Measurements from ENCODE around the gene FLYWCH2.
"Not testable (repeated sequence)": the region's sequence is repeated elsewhere in the genome, so short reads cannot be mapped to it uniquely, and the experiment has no call there.

The FLYWCH2 gene

DNA sequence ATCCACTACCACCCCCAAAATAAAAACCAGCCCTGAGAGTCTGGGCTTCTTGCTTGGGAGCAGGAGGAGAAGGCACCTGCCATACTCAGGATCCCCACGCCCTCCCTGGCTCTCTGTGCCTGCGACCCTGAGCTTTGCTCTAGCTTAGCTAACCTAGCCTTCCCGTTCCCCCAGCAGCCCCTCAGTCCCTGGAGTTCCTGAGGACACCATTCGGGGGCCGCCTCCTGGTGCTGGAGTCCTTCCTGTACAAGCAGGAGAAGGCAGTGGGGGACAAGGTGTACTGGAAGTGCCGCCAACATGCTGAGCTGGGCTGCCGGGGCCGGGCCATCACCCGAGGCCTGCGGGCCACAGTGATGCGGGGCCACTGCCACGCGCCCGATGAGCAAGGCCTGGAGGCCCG is 47.2 kb downstream of the FLYWCH2 start:
- DNase-seq: no peak
- Histone ChIP-seq H3K4me1 (ENCODE audit: control insufficient read depth in 1 of 2, insufficient read depth in 2 of 2, low read length in 2 of 2) (peaks cover under 1 to 3% of the 10 kb centered on the region in 2 experiments), H2BK120ac (ENCODE audit: insufficient read depth, low read length, poor library complexity) (no peak overlapping the region), H2BK12ac (ENCODE audit: low read length) (no peak overlapping the region), H4K91ac (ENCODE audit: low read depth, low read length) (no peak overlapping the region), H3K23ac (ENCODE audit: low read length) (no peak overlapping the region), H3K27me3 (ENCODE audit: insufficient read depth, low read length) (no peaks in the 10 kb centered on the region), H2AFZ (ENCODE audit: insufficient read depth, low read length, poor library complexity) (no peak overlapping the region), H3K9ac (ENCODE audit: low read length) (no peak overlapping the region), H3K4me2 (ENCODE audit: low read length) (no peak overlapping the region), H3K4ac (ENCODE audit: low read depth, low read length) (no peak overlapping the region), H3K27ac (ENCODE audit: low read depth, low read length) (no peak overlapping the region), H2AK5ac (ENCODE audit: low read length) (no peak overlapping the region), H3K18ac (ENCODE audit: low read length) (no peak overlapping the region), H3K9me3 (ENCODE audit: insufficient read depth, low read depth, low read length) (peaks cover 2% of the 10 kb centered on the region), H2BK5ac (ENCODE audit: low read depth, low read length, poor library complexity) (no peak overlapping the region), H3K79me1 (ENCODE audit: low read length) (no peaks in the 10 kb centered on the region), H4K8ac (ENCODE audit: low read depth, low read length) (no peak overlapping the region), H3K4me3 (ENCODE audit: low read depth, low read length) (no peak overlapping the region), H3K36me3 (ENCODE audit: control insufficient read depth in 1 of 2, insufficient read depth in 2 of 2, low read length in 2 of 2) (peaks cover 25 to 29% of the 10 kb centered on the region in 2 experiments), H3K79me2 (ENCODE audit: control insufficient read depth, insufficient read depth, low read length, poor library complexity) (no peaks in the 10 kb centered on the region), H4K12ac (ENCODE audit: low read depth, low read length) (no peak overlapping the region), H3K14ac (ENCODE audit: low read length) (no peak overlapping the region)
- no CpG with 5 or more reads among the region's 15 CpGs for WGBS (ENCODE audit: extremely low coverage, insufficient coverage, insufficient read length)

DNA sequence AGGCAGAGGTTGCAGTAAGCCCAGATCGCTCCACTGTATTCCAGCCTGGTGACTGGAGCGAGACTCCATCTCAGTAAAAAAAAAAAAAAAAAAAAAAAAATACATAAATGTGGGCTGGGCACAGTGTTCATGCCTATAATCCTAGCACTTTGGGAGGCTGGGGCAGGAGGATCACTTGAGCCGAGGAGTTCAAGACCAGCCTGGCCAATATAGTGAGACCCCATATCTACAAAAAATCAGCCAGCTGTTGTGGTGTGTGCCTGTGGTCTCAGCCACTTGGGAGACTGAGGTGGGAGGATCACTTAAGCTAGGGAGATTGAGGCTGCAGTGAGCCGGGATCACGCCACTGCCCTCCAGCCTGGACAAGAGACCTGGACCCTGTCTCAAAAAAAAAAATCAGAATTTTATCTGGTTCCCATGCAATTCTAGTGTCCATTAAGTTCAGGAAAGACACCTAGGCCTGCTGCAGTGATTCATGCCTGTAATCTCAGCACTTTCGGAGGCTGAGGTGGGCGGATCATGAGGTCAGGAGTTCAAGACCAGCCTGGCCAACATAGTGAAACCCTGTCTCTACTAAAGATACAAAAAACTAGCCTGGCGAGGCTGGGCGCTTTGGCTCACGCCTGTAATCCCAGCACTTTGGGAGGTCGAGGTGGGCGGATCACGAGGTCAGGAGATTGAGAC is 48.4 kb downstream of the FLYWCH2 start:
- H3K27me3 ChIP-seq (ENCODE audit: insufficient read depth, low read length); H4K12ac ChIP-seq (ENCODE audit: low read depth, low read length); H4K91ac ChIP-seq (ENCODE audit: low read depth, low read length); H3K9ac ChIP-seq (ENCODE audit: low read length); H3K4me1 ChIP-seq (ENCODE audit: control insufficient read depth in 1 of 2, insufficient read depth in 2 of 2, low read length in 2 of 2); H3K4me2 ChIP-seq (ENCODE audit: low read length); H3K79me2 ChIP-seq (ENCODE audit: control insufficient read depth, insufficient read depth, low read length, poor library complexity); H3K4ac ChIP-seq (ENCODE audit: low read depth, low read length); H3K14ac ChIP-seq (ENCODE audit: low read length); H3K18ac ChIP-seq (ENCODE audit: low read length); H3K23ac ChIP-seq (ENCODE audit: low read length); H2BK5ac ChIP-seq (ENCODE audit: low read depth, low read length, poor library complexity); H3K4me3 ChIP-seq (ENCODE audit: low read depth, low read length); DNase-seq; H2AK5ac ChIP-seq (ENCODE audit: low read length); H2AFZ ChIP-seq (ENCODE audit: insufficient read depth, low read length, poor library complexity); H3K9me3 ChIP-seq (ENCODE audit: insufficient read depth, low read depth, low read length); H4K8ac ChIP-seq (ENCODE audit: low read depth, low read length); H3K79me1 ChIP-seq (ENCODE audit: low read length); H3K27ac ChIP-seq (ENCODE audit: low read depth, low read length); H2BK12ac ChIP-seq (ENCODE audit: low read length); H2BK120ac ChIP-seq (ENCODE audit: insufficient read depth, low read length, poor library complexity): not testable (repeated sequence)
- peaks cover 27 to 35% of the 10 kb centered on the region in 2 experiments for H3K36me3 ChIP-seq (ENCODE audit: control insufficient read depth in 1 of 2, insufficient read depth in 2 of 2, low read length in 2 of 2)
- no CpG with 5 or more reads among the region's 13 CpGs for WGBS (ENCODE audit: extremely low coverage, insufficient coverage, insufficient read length)

DNA sequence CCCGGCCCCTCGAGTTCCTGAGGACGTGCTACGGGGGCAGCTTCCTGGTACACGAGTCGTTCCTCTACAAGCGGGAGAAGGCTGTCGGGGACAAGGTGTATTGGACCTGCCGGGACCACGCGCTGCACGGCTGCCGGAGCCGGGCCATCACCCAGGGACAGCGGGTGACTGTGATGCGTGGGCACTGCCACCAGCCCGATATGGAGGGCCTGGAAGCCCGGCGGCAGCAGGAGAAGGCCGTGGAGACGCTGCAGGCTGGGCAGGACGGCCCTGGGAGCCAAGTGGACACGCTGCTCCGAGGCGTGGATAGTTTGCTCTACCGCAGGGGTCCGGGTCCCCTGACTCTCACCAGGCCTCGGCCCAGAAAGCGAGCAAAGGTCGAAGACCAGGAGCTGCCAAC is 50.1 kb downstream of the FLYWCH2 start:
- Histone ChIP-seq H2BK5ac (ENCODE audit: low read depth, low read length, poor library complexity) (no peak overlapping the region), H2AK5ac (ENCODE audit: low read length) (no peak overlapping the region), H3K23ac (ENCODE audit: low read length) (no peak overlapping the region), H3K4me2 (ENCODE audit: low read length) (no peak overlapping the region), H3K36me3 (ENCODE audit: control insufficient read depth in 1 of 2, insufficient read depth in 2 of 2, low read length in 2 of 2) (peaks cover 41 to 52% of the 10 kb centered on the region in 2 experiments), H3K14ac (ENCODE audit: low read length) (no peak overlapping the region), H3K4ac (ENCODE audit: low read depth, low read length) (no peak overlapping the region), H3K9me3 (ENCODE audit: insufficient read depth, low read depth, low read length) (no peaks in the 10 kb centered on the region), H4K8ac (ENCODE audit: low read depth, low read length) (no peak overlapping the region), H3K27me3 (ENCODE audit: insufficient read depth, low read length) (no peaks in the 10 kb centered on the region), H2BK12ac (ENCODE audit: low read length) (no peak overlapping the region), H3K9ac (ENCODE audit: low read length) (no peak overlapping the region), H3K4me3 (ENCODE audit: low read depth, low read length) (no peak overlapping the region), H3K79me2 (ENCODE audit: control insufficient read depth, insufficient read depth, low read length, poor library complexity) (no peaks in the 10 kb centered on the region), H3K18ac (ENCODE audit: low read length) (no peak overlapping the region), H2AFZ (ENCODE audit: insufficient read depth, low read length, poor library complexity) (no peak overlapping the region), H4K12ac (ENCODE audit: low read depth, low read length) (no peak overlapping the region), H2BK120ac (ENCODE audit: insufficient read depth, low read length, poor library complexity) (no peak overlapping the region), H3K4me1 (ENCODE audit: control insufficient read depth in 1 of 2, insufficient read depth in 2 of 2, low read length in 2 of 2) (no peaks in the 10 kb centered on the region), H4K91ac (ENCODE audit: low read depth, low read length) (no peak overlapping the region), H3K27ac (ENCODE audit: low read depth, low read length) (no peak overlapping the region), H3K79me1 (ENCODE audit: low read length) (no peaks in the 10 kb centered on the region)
- no peak for DNase-seq
- WGBS (ENCODE audit: extremely low coverage, insufficient coverage, insufficient read length): no CpG with 5 or more reads among the region's 30 CpGs

DNA sequence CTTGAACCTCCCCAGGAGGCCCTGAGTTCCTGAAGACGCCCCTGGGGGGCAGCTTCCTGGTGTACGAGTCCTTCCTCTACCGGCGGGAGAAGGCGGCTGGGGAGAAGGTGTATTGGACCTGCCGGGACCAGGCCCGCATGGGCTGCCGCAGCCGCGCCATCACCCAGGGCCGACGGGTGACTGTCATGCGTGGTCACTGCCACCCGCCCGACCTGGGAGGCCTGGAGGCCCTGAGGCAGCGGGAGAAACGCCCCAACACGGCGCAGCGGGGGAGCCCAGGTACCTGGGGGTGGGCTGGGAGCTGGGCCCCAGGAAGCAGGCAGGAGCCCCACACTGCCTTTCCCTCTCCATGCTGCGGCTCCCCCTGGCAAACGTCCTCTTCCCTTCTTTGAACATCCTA is 50.7 kb downstream of the FLYWCH2 start:
- no peak overlapping the region for H2AFZ ChIP-seq (ENCODE audit: insufficient read depth, low read length, poor library complexity)
- no peak overlapping the region for H3K23ac ChIP-seq (ENCODE audit: low read length)
- H2BK12ac ChIP-seq (ENCODE audit: low read length): no peak overlapping the region
- H3K18ac ChIP-seq (ENCODE audit: low read length): no peak overlapping the region
- DNase-seq: no peak
- H2AK5ac ChIP-seq (ENCODE audit: low read length): no peak overlapping the region
- H3K4me1 ChIP-seq (ENCODE audit: control insufficient read depth in 1 of 2, insufficient read depth in 2 of 2, low read length in 2 of 2): no peaks in the 10 kb centered on the region
- H3K9me3 ChIP-seq (ENCODE audit: insufficient read depth, low read depth, low read length): no peaks in the 10 kb centered on the region
- no peak overlapping the region for H2BK120ac ChIP-seq (ENCODE audit: insufficient read depth, low read length, poor library complexity)
- H3K14ac ChIP-seq (ENCODE audit: low read length): no peak overlapping the region
- H2BK5ac ChIP-seq (ENCODE audit: low read depth, low read length, poor library complexity): no peak overlapping the region
- H3K9ac ChIP-seq (ENCODE audit: low read length): no peak overlapping the region
- no peak overlapping the region for H4K12ac ChIP-seq (ENCODE audit: low read depth, low read length)
- H3K27ac ChIP-seq (ENCODE audit: low read depth, low read length): no peak overlapping the region
- H3K27me3 ChIP-seq (ENCODE audit: insufficient read depth, low read length): no peaks in the 10 kb centered on the region
- no peak overlapping the region for H4K8ac ChIP-seq (ENCODE audit: low read depth, low read length)
- H3K4me3 ChIP-seq (ENCODE audit: low read depth, low read length): no peak overlapping the region
- WGBS (ENCODE audit: extremely low coverage, insufficient coverage, insufficient read length): no CpG with 5 or more reads among the region's 22 CpGs
- H4K91ac ChIP-seq (ENCODE audit: low read depth, low read length): no peak overlapping the region
- no peak overlapping the region for H3K4me2 ChIP-seq (ENCODE audit: low read length)
- H3K4ac ChIP-seq (ENCODE audit: low read depth, low read length): no peak overlapping the region
- no peaks in the 10 kb centered on the region for H3K79me2 ChIP-seq (ENCODE audit: control insufficient read depth, insufficient read depth, low read length, poor library complexity)
- peaks cover 43 to 54% of the 10 kb centered on the region in 2 experiments for H3K36me3 ChIP-seq (ENCODE audit: control insufficient read depth in 1 of 2, insufficient read depth in 2 of 2, low read length in 2 of 2)
- no peaks in the 10 kb centered on the region for H3K79me1 ChIP-seq (ENCODE audit: low read length)
